LNCaP clone FGC (cell line): Measurements from ENCODE around the gene SERTAD1.
A peak's percentile ranks its signal among the peaks of the same experiment; 100 is the strongest.
"Not testable (repeated sequence)": the region's sequence is repeated elsewhere in the genome, so short reads cannot be mapped to it uniquely, and the experiment has no call there.

ENCODE experiments used
- DNase-seq: peaks from one replicate; pipeline ENCODE4 v3.0.0-alpha.2; 2011; ENCODE audit warnings: low read depth
- H3K4me3 ChIP-seq: 2 replicates; pipeline ENCODE4 v1.5.1; 2011; ENCODE audit warnings: mild to moderate bottlenecking, low read depth, low read length, control low read depth
- CTCF ChIP-seq: IDR thresholded peaks from 2 replicates; pipeline ENCODE4 v1.5.1; 2012; ENCODE audit warnings: mild to moderate bottlenecking; ENCODE audit not compliant: control insufficient read depth, insufficient read depth; ENCODE audit errors: extremely low read depth

The SERTAD1 gene

GRCh38 chr19:40443131-40443999 lies 17.6 kb upstream of the SERTAD1 start:
- peak overlapping the region; percentile 95 for H3K4me3 ChIP-seq
- DNase-seq, result peak; percentile 99
- TF ChIP-seq CTCF, result no peak

- DNase-seq, result no peak
- peak overlapping the region; percentile 95 for H3K4me3 ChIP-seq
- no peak for TF ChIP-seq CTCF
Observed at GRCh38 chr19:40442328-40443130, 16.7 kb upstream of the SERTAD1 start.

- no peak for DNase-seq
- H3K4me3 ChIP-seq, result peak overlapping the region; percentile 95; the same call in 1 of the 2 replicates
- TF ChIP-seq CTCF, result no peak
Observed at GRCh38 chr19:40441719-40442253, 16.0 kb upstream of the SERTAD1 start.

GRCh38 chr19:40438284-40438683 lies 12.5 kb upstream of the SERTAD1 start:
- TF ChIP-seq CTCF, result no peak
- H3K4me3 ChIP-seq, result no peak overlapping the region
- DNase-seq, result no peak

GRCh38 chr19:40433391-40434216 lies 7.8 kb upstream of the SERTAD1 start:
- TF ChIP-seq CTCF, result no peak
- DNase-seq, result peak; percentile 49
- peak overlapping the region; percentile 43 for H3K4me3 ChIP-seq

- not testable (repeated sequence) for DNase-seq, H3K4me3 ChIP-seq
Observed at GRCh38 chr19:40432760-40433159, 7.0 kb upstream of the SERTAD1 start.
